AG10803 (cell line): ENCODE results near the gene DNAJB6.
"Not testable (repeated sequence)": the region's sequence is repeated elsewhere in the genome, so short reads cannot be mapped to it uniquely, and the experiment has no call there.

Experiments
- DNase-seq: peaks from one replicate; pipeline ENCODE4 v3.0.0; 2010; ENCODE audit warnings: low read depth
- H3K4me3 ChIP-seq: 2 replicates; pipeline ENCODE4 v1.5.1; 2011; ENCODE audit warnings: mild to moderate bottlenecking, low read length, control low read depth
- TF ChIP-seq, protein P1 (sequence below): conservative IDR thresholded peaks from 2 replicates; pipeline ENCODE4 v1.5.1; 2011; ENCODE audit warnings: mild to moderate bottlenecking, low read length, control low read depth, inconsistent platforms

The DNAJB6 gene

GRCh38 chr7:157320608-157320980 lies 16.2 kb upstream of the DNAJB6 start:
- no peak overlapping the region for H3K4me3 ChIP-seq
- DNase-seq: peak; percentile 78
- TF ChIP-seq, protein P1, sequence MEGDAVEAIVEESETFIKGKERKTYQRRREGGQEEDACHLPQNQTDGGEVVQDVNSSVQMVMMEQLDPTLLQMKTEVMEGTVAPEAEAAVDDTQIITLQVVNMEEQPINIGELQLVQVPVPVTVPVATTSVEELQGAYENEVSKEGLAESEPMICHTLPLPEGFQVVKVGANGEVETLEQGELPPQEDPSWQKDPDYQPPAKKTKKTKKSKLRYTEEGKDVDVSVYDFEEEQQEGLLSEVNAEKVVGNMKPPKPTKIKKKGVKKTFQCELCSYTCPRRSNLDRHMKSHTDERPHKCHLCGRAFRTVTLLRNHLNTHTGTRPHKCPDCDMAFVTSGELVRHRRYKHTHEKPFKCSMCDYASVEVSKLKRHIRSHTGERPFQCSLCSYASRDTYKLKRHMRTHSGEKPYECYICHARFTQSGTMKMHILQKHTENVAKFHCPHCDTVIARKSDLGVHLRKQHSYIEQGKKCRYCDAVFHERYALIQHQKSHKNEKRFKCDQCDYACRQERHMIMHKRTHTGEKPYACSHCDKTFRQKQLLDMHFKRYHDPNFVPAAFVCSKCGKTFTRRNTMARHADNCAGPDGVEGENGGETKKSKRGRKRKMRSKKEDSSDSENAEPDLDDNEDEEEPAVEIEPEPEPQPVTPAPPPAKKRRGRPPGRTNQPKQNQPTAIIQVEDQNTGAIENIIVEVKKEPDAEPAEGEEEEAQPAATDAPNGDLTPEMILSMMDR: no peak

- TF ChIP-seq, protein P1: no peak
- no peak for DNase-seq
- H3K4me3 ChIP-seq: no peak overlapping the region
Observed at GRCh38 chr7:157323401-157323800, 13.4 kb upstream of the DNAJB6 start.

GRCh38 chr7:157329447-157329846 lies 7.4 kb upstream of the DNAJB6 start:
- H3K4me3 ChIP-seq: no peak overlapping the region
- DNase-seq: no peak
- TF ChIP-seq, protein P1: no peak

- DNase-seq: not testable (repeated sequence)
Observed at GRCh38 chr7:157330567-157330966, 6.2 kb upstream of the DNAJB6 start.

DNA sequence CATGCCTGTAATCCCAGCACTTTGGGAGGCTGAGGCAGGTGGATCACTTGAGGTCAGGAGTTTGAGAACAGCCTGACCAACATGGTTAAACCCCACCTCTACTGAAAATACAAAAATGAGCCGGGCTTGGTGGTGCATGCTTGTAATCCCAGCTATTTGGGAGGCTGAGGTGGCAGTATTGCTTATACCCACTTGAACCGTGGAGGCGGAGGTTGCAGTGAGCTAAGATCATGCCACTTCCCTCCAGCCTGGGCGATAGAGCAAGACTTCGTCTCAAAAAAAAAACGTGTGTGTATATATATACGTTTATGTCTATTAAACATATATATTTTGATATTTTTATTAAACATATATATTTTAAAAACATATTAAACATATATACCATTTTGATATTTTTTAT lies 5.8 kb upstream of the DNAJB6 start:
- DNase-seq, H3K4me3 ChIP-seq: not testable (repeated sequence)

More at GRCh38 chr7:157330567-157330966, 6.2 kb upstream of the DNAJB6 start:
- H3K4me3 ChIP-seq: not testable (repeated sequence)

DNA sequence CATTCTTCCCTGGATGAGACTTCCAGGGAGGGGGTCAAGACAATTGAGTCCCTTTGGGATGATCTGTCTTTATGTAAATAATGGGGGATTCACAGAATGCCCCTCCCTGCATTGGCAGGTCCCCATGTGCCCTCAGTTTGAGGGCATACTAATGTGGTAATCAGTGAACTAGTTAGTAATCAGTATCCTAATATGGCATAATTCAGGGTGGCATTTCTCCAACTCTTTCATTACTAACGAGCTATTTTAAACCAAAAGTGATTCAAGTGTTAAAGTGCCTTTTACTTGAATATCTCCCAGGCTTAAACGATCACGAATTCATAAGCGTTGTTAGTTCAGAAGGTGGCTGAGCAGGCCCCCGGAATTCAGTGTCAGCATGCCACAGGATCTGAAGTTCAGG lies 1.6 kb upstream of the DNAJB6 start:
- H3K4me3 ChIP-seq: no peak overlapping the region
- TF ChIP-seq, protein P1: no peak
- no peak for DNase-seq

GRCh38 chr7:157335991-157336382 lies 817 bp upstream of the DNAJB6 start:
- DNase-seq: no peak
- H3K4me3 ChIP-seq: peak overlapping the region; percentile 91
- TF ChIP-seq, protein P1: no peak

DNA sequence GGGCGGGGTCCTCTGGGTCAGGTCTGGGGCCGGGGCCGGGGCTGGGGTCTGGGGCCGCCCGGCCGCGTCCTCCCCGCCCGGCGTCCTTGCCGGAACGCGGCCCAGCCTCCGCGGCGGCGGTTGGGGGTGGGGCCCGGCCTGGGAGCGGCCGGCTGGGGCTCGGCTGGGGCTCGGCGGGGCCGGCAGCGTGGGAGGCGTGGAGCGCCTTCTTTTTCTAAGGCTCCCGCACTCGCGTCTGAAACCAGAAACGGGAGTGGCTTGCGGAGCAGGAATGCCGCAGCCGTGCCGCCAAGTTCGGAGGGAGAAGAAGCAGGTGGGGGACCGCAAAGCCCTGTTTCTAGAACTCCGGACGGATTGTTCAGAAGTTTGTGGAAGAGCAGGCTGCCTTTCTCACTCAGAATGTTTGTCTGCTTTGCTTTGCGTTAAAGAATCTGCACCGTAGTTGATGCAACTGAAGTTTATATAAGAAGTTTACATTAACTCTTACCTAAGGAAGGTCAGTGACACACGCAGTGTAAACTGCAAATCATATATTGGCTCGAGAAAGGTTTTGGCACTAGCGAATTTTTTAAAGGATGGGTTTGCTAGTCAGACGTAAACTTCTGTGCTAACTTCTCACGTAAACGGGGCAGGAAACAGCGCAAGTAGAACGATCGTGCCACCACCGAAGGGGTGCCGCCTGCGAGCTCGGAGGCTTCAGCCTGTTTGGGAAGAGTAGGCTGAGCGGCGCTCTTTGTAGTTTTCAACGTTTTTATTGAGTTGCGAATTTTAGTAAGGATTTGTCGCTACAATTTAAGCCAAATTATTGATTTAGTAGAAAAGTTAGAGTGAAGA lies 729 bp downstream of the DNAJB6 start:
- TF ChIP-seq, protein P1: no peak
- peak; percentile 55 for DNase-seq
- peak overlapping the region; percentile 91 for H3K4me3 ChIP-seq
